ENCODE data around the gene CDK5RAP2. TPM values are rescaled to one million over a fixed set of nuclear protein-coding genes. Genes with fewer than 3 reads are reported as not detected.

The CDK5RAP2 gene
- total RNA-seq, 1 experiment from 2014 or later = 56.4 TPM

- H3K56ac ChIP-seq (ENCODE audit: insufficient read length, low read depth, low read length) = no peak overlapping the region
- no peak overlapping the region for H3T11ph ChIP-seq (ENCODE audit: low read length)
- H2AFZ ChIP-seq (ENCODE audit: low read length) = no peak overlapping the region
- H3K23me2 ChIP-seq (ENCODE audit: insufficient read length, low read depth, low read length, poor library complexity, severe bottlenecking) = no peaks in the 10 kb centered on the region
- Mint-ChIP-seq H3K4me1 (no peaks in the 10 kb centered on the region), H3K9me3 (no peaks in the 10 kb centered on the region), H3K4me3 (no peak overlapping the region), H3K27ac (no peak overlapping the region), H3K36me3 (ENCODE audit: insufficient read depth in 1 of 3, low read depth in 3 of 3) (peaks cover 25 to 53% (median 44%) of the 10 kb centered on the region in 3 experiments; a peak in 6 of 7 replicates), H3K27me3 (ENCODE audit: low read depth) (no peaks in the 10 kb centered on the region)
- no peaks in the 10 kb centered on the region for H3K4me1 ChIP-seq (ENCODE audit: insufficient read depth, low read length)
- no peak for DNase-seq
- H3K18ac ChIP-seq (ENCODE audit: insufficient read length, low read depth, low read length) = no peak overlapping the region
- no peak overlapping the region for H3K4me2 ChIP-seq (ENCODE audit: insufficient read depth, insufficient read length, low read length)
- WGBS (ENCODE audit: extremely low coverage, insufficient read length, low lambda C conversion rate) = no CpG with 5 or more reads among the region's 1 CpG
- no peak overlapping the region for H4K91ac ChIP-seq (ENCODE audit: insufficient read length, low read depth, low read length)
- no peaks in the 10 kb centered on the region for H3K27me3 ChIP-seq (ENCODE audit: insufficient read depth, low read length)
- H3K9me3 ChIP-seq (ENCODE audit: control insufficient read depth, low read depth, low read length) = no peaks in the 10 kb centered on the region
- H3K79me1 ChIP-seq (ENCODE audit: insufficient read depth, low read depth, low read length, poor library complexity, severe bottlenecking) = peaks cover 9% of the 10 kb centered on the region
- H3K4ac ChIP-seq (ENCODE audit: low read depth, low read length) = no peak overlapping the region
- no peak overlapping the region for H4K5ac ChIP-seq (ENCODE audit: insufficient read length, low read depth, low read length)
- H2BK15ac ChIP-seq (ENCODE audit: low read depth, low read length) = no peak overlapping the region
- no peak overlapping the region for H4K8ac ChIP-seq (replicated peaks; ENCODE audit: insufficient read length, low read depth, low read length)
- no peaks in the 10 kb centered on the region for H4K20me1 ChIP-seq (ENCODE audit: control insufficient read depth, insufficient read depth, insufficient read length)
- no peak for TF ChIP-seq CTCF (conservative IDR thresholded peaks at IDR 0.05)
- H3K23ac ChIP-seq (ENCODE audit: insufficient read length, low read depth, low read length) = no peak overlapping the region
- H3K9ac ChIP-seq (ENCODE audit: extremely low read depth, insufficient read length, low read length) = no peak overlapping the region
- H2BK5ac ChIP-seq (ENCODE audit: insufficient read length, low read length) = no peak overlapping the region
- no peak overlapping the region for H2AK5ac ChIP-seq (ENCODE audit: insufficient read length, low read length)
- no peak overlapping the region for H2BK120ac ChIP-seq (ENCODE audit: low read depth, low read length, poor library complexity, severe bottlenecking)
- H2BK12ac ChIP-seq (ENCODE audit: insufficient read length, low read depth, low read length) = no peak overlapping the region
- H2BK20ac ChIP-seq (ENCODE audit: low read depth, low read length, poor library complexity, severe bottlenecking) = no peak overlapping the region
- H3K79me2 ChIP-seq (ENCODE audit: insufficient read depth, low read length) = peaks cover 22% of the 10 kb centered on the region; the same call in 1 of the 2 replicates
- no peak overlapping the region for H3K27ac ChIP-seq (ENCODE audit: insufficient read length, low read depth, low read length)
- H3K14ac ChIP-seq (ENCODE audit: insufficient read depth, low read length) = no peak overlapping the region
These were observed 7.5 kb downstream of the CDK5RAP2 start for GRCh38 chr9:120572472-120572871.

Measured in H9 (cell line).